HCT116 (cell line): Measurements from ENCODE around the gene ZNF134.

Experiments used
- CBX3 ChIP-seq: IDR thresholded peaks from 2 replicates; pipeline ENCODE4 v1.6.1; 2012; ENCODE audit warnings: low read depth
- CTCF ChIP-seq, 3 experiments: fragments of 200-600 bp in 1 of 3; sonication (generic) in 1 of 3; IDR thresholded peaks in 2 of 3; conservative IDR thresholded peaks in 1 of 3; 2 replicates each; pipeline ENCODE4 v1.5.1; 2012 to 2017; ENCODE audit warnings: low read depth in 2 of 3, low read length in 2 of 3, antibody characterized with exemption in 1 of 3, borderline replicate concordance in 1 of 3, control low read depth in 1 of 3, mild to moderate bottlenecking in 1 of 3, mixed read lengths in 1 of 3, mixed run types in 1 of 3, moderate library complexity in 1 of 3; ENCODE audit not compliant: insufficient read depth in 1 of 3
- RAD21 ChIP-seq: IDR thresholded peaks from 2 replicates; pipeline ENCODE4 v1.6.1; 2012; ENCODE audit warnings: low read depth, mild to moderate bottlenecking

GRCh38 chr19:57665261-57665806 lies 51.3 kb downstream of the ZNF134 start:
- no peak for TF ChIP-seq RAD21
- TF ChIP-seq CTCF (IDR thresholded peaks at IDR 0.05 in 2 of 3, conservative IDR thresholded peaks at IDR 0.05 in 1 of 3; ENCODE audit: borderline replicate concordance in 1 of 3, insufficient read depth in 1 of 3, low read depth in 2 of 3, low read length in 2 of 3) = no peak
- no peak for TF ChIP-seq CBX3
